DND-41 (cell line): Measurements from ENCODE around the gene KCNJ13.

Experiments
- ATAC-seq: fragments of 200-7000 bp; cut with Tn5 transposase; 3 replicates; pipeline ENCODE4 v1.9.1; 2021; ENCODE audit warnings: low read depth; ENCODE audit not compliant: insufficient read depth
- DNase-seq: peaks from one replicate; pipeline ENCODE4 v3.0.0-alpha.2; 2020
- H2AFZ ChIP-seq: 2 replicates; pipeline ENCODE4 v1.6.0; 2012; ENCODE audit warnings: low read depth, low read length
- H3K27ac ChIP-seq: 2 replicates; pipeline ENCODE4 v1.5.1; 2012; ENCODE audit warnings: low read length, inconsistent platforms
- H3K27me3 ChIP-seq: fragments of 200-600 bp; sonication (generic); 2 replicates; pipeline ENCODE4 v1.6.0; 2012; ENCODE audit warnings: low read length, mild to moderate bottlenecking, inconsistent platforms; ENCODE audit not compliant: insufficient read depth, poor library complexity
- H3K36me3 ChIP-seq: 2 replicates; pipeline ENCODE4 v1.5.1; 2012; ENCODE audit warnings: low read length, inconsistent platforms; ENCODE audit not compliant: insufficient read depth
- H3K4me1 ChIP-seq: 2 replicates; pipeline ENCODE4 v1.5.1; 2012; ENCODE audit warnings: mild to moderate bottlenecking, low read length; ENCODE audit not compliant: insufficient read depth
- H3K4me2 ChIP-seq: 2 replicates; pipeline ENCODE4 v1.6.0; 2012; ENCODE audit warnings: mild to moderate bottlenecking, moderate library complexity, low read length, inconsistent platforms; ENCODE audit not compliant: insufficient read depth
- H3K4me3 ChIP-seq, 2 experiments: fragments of 200-600 bp in 1 of 2; shearing (Covaris generic) in 1 of 2; 2 replicates each; pipeline ENCODE4 v1.5.1; 2012 to 2016; ENCODE audit warnings: inconsistent platforms in 2 of 2, low read length in 2 of 2, mild to moderate bottlenecking in 2 of 2, low read depth in 1 of 2, moderate library complexity in 1 of 2
- H3K79me2 ChIP-seq: 2 replicates; pipeline ENCODE4 v1.6.0; 2012; ENCODE audit warnings: low read length, inconsistent platforms; ENCODE audit not compliant: insufficient read depth
- H3K9ac ChIP-seq: 2 replicates; pipeline ENCODE4 v1.6.0; 2012; ENCODE audit warnings: low read depth, mild to moderate bottlenecking, inconsistent platforms, low read length, moderate library complexity
- H3K9me3 ChIP-seq: 2 replicates; pipeline ENCODE4 v1.5.1; 2012; ENCODE audit warnings: low read length, moderate library complexity, mild to moderate bottlenecking, inconsistent platforms; ENCODE audit not compliant: insufficient read depth, severe bottlenecking
- H4K20me1 ChIP-seq: 2 replicates; pipeline ENCODE4 v1.6.0; 2012; ENCODE audit warnings: low read length; ENCODE audit not compliant: insufficient read depth
- CTCF ChIP-seq: IDR thresholded peaks from 2 replicates; pipeline ENCODE4 v1.5.1; 2012; ENCODE audit warnings: borderline replicate concordance, low read length, moderate library complexity, mild to moderate bottlenecking; ENCODE audit not compliant: poor library complexity, severe bottlenecking; ENCODE audit errors: extremely low read depth
- EZH2 ChIP-seq: IDR thresholded peaks from 3 replicates; pipeline ENCODE4 v1.6.1; 2012; ENCODE audit warnings: borderline replicate concordance, low read depth, mild to moderate bottlenecking, moderate library complexity, low read length, inconsistent platforms; ENCODE audit not compliant: severe bottlenecking

The KCNJ13 gene

GRCh38 chr2:232787806-232788205, 11.4 kb upstream of the KCNJ13 start:
- Histone ChIP-seq H3K27ac (no peak overlapping the region), H2AFZ (no peak overlapping the region), H3K36me3 (peaks cover 69% of the 10 kb centered on the region), H3K4me3 (no peak overlapping the region), H3K9ac (no peak overlapping the region), H3K79me2 (no peaks in the 10 kb centered on the region; the same call in 1 of the 2 replicates), H3K4me2 (no peak overlapping the region), H4K20me1 (no peaks in the 10 kb centered on the region), H3K4me1 (no peaks in the 10 kb centered on the region), H3K9me3 (no peaks in the 10 kb centered on the region), H3K27me3 (no peaks in the 10 kb centered on the region)
- ATAC-seq = no peak
- TF ChIP-seq CTCF (no peak), EZH2 (no peak)
- DNase-seq = no peak

GRCh38 chr2:232783278-232783677, 6.9 kb upstream of the KCNJ13 start:
- H3K79me2 ChIP-seq = no peaks in the 10 kb centered on the region; the same call in 1 of the 2 replicates
- no peak overlapping the region for H3K4me3 ChIP-seq
- ATAC-seq = no peak
- peaks cover 5% of the 10 kb centered on the region; the same call in 1 of the 2 replicates for H3K4me1 ChIP-seq
- no peak overlapping the region for H3K9ac ChIP-seq
- H3K9me3 ChIP-seq = no peaks in the 10 kb centered on the region
- H3K27me3 ChIP-seq = no peaks in the 10 kb centered on the region
- TF ChIP-seq EZH2 = no peak
- TF ChIP-seq CTCF = no peak
- H2AFZ ChIP-seq = no peak overlapping the region
- no peaks in the 10 kb centered on the region for H4K20me1 ChIP-seq
- H3K4me2 ChIP-seq = no peak overlapping the region
- DNase-seq = no peak
- peaks cover 38% of the 10 kb centered on the region for H3K36me3 ChIP-seq
- H3K27ac ChIP-seq = no peak overlapping the region

GRCh38 chr2:232781765-232782164, 5.4 kb upstream of the KCNJ13 start:
- no peak for TF ChIP-seq CTCF
- no peak for TF ChIP-seq EZH2
- Histone ChIP-seq H3K4me3 (no peak overlapping the region), H3K4me2 (no peak overlapping the region), H3K79me2 (no peaks in the 10 kb centered on the region; the same call in 1 of the 2 replicates), H4K20me1 (no peaks in the 10 kb centered on the region), H3K4me1 (peaks cover 5% of the 10 kb centered on the region; the same call in 1 of the 2 replicates), H3K27me3 (no peaks in the 10 kb centered on the region), H3K9me3 (no peaks in the 10 kb centered on the region), H3K27ac (peak overlapping the region; percentile 27; the same call in 1 of the 2 replicates), H3K9ac (no peak overlapping the region), H3K36me3 (peaks cover 24% of the 10 kb centered on the region), H2AFZ (no peak overlapping the region)
- DNase-seq (no peak), ATAC-seq (peak; percentile 72)
